NCI-H460 (cell line): Measurements from ENCODE around the gene NPAT. TPM values are rescaled to one million over a fixed set of nuclear protein-coding genes. Genes with fewer than 3 reads are reported as not detected.

Source experiments
- small RNA-seq, 2 experiments: library from RNA; depleted of rRNA; stranded (forward); fragments of <200 nt; gene quantifications; one replicate each; pipeline ENCODE3, GENCODE V24; 2014
- total RNA-seq: library from RNA; depleted of rRNA; stranded (reverse); fragments of >200 nt; shearing (Covaris generic); gene quantifications from 2 replicates; pipeline ENCODE4 v1.2.3, GENCODE V29; 2014; rRNA removed

NPAT gene
- total RNA-seq, 1 experiment from 2014 or later = 10.2 TPM

Small RNA genes within 50 kb of the gene (small RNA-seq; reads per million reads assigned to genes)
- 0 reads per million in 2 experiments for gene RF00019

Other genes with a start within 250 kb of the NPAT start
- 25.4 and 32.2 TPM in 2 replicates for gene CUL5, start 213.7 kb downstream of the NPAT start, total RNA-seq
- 160 and 163 TPM in 2 replicates for gene ACAT1, start 101.1 kb downstream of the NPAT start, total RNA-seq
- gene ATM, start 429 bp upstream of the NPAT start, total RNA-seq = 35.8 and 37.7 TPM in 2 replicates
- 1.4 TPM in 2 replicates for gene C11orf65, start 244.9 kb upstream of the NPAT start, total RNA-seq